NCI-H526 treated with DMSO at 0.1 percent for 48 hours (cell line): ENCODE results near the gene SNX25.
A peak's percentile ranks its signal among the peaks of the same experiment; 100 is the strongest.

ENCODE experiments used
- DNase-seq: peaks from one replicate; lab custom pipeline; 2025; lab: John Stamatoyannopoulos, UW

The SNX25 gene

GRCh38 chr4:185380320-185380719 is 170.9 kb downstream of the SNX25 start:
- no peak for DNase-seq

DNA sequence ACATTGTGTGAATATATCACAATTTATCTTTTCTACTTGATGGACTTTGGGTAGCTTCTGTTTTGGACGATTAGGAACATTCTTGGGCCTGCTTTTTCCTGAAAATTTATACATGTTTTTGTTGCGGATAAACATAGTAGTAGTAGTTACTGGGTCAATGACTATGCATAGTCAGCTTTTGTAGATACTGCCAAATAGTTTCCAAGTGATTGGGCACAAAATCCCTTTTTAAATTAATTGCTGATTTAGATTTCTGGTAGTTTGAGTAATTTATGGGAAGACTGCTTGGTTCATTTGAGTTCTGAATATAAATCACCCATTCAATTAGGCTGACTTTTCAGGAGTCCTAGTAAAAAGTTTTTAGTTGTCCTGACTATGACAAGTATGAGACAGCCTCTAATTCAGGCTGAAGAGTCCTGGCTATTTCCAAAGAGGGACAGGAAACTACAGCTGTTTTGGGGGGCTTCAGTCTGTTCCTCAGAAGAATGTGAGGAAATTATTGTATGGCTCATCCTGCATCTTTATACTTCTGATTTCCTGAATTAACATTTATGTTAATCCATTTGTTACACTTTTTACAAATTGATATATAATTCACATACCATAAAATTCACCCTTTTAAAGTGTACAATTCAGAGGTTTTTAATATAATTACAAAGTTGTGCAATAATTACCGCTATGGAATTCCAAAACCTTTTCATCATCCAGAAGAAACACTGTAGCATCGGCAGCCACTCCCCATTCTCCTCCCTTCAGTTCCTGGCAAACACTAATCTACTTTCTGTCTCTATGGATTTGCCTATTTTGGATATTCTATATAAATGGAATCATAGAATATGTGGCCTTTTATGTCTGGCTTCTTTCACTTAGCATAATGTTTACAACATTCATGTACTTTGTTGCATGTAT is 172.1 kb downstream of the SNX25 start:
- DNase-seq, result no peak

- no peak for DNase-seq
Observed at GRCh38 chr4:185382754-185383153, 173.4 kb downstream of the SNX25 start.

GRCh38 chr4:185383451-185383850 is 174.1 kb downstream of the SNX25 start:
- no peak for DNase-seq

DNA sequence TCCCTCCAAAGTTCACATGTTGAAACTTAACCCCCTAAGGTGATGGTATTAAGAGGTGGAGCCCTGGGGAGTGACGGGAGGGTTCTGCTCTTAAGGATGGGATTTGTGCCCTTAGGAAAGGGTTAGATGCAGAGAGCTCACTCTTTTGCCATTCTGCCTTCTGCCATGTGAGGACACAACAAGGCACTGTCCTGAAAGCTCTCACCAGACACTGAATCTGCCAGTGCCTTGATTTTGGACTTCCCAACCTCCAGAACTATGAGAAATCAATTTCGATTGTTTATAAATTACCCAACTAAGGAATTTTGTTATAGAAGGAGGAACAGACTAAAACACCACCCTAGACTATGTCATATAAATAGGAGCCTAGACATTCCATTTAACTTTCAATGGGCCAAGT is 174.7 kb downstream of the SNX25 start:
- DNase-seq, result no peak

GRCh38 chr4:185384930-185385331 is 175.5 kb downstream of the SNX25 start:
- DNase-seq, result no peak

GRCh38 chr4:185387957-185388356 is 178.6 kb downstream of the SNX25 start:
- DNase-seq, result no peak

DNA sequence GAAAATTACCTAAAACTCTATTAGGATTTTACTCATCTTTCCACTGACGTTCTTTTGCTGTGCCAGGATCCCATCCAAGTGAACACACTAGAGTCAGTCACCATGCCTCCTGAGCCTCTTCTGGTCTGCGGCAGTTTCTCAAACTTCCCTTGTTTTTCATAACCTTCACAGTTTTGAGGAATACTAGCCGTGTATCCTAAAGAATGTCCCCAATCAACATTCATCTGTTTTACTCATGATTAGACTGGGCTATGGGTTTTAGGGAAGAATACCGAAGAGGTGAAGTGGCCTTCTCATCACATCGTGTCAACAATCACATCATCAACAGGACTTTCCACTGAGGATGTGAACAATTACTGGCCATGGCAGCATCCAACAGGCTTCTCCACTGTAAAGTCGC is 181.5 kb downstream of the SNX25 start:
- DNase-seq, result no peak

- DNase-seq, result no peak
Observed at GRCh38 chr4:185392156-185392555, 182.8 kb downstream of the SNX25 start.

DNA sequence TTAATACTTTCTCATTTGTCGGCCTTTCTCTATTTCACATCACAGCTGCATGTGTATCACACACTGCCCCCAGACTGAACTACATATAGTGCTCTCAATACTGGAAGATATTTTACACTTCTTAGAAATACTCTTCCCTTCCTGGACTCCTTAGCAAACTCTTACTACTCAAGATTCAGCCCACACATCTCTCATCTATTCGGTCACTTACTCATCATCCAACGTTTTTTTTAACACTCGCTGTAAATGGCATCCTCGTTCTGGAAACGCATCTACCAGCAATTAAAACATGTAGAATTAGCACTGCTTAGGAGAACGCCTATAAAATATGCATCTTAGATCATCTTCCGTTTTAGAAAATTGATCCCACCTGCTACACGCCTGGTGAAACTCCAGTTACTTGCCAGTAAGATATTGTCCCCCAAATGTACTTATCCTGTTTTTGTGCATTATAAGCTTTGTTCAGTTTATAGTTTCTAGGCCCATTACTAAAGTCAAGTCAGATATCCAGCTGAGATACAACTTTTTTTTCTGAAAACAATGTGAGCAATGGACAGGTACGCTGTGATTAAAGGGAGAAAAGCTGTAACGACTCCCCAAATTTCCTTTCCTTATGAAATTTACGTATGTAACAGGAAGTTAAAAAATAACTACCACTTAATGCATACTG is 185.3 kb downstream of the SNX25 start:
- DNase-seq, result no peak

- DNase-seq, result peak; percentile 12
Observed at GRCh38 chr4:185395238-185395955, 186.0 kb downstream of the SNX25 start, which contains the start of gene LRP2BP. Gene LRP2BP, minus strand, starts transcription at chr4:185395924. Its CDS starts 17,738 bp downstream, at chr4:185378186.

- DNase-seq, result peak; percentile 84
Observed at GRCh38 chr4:185395956-185396723, 186.7 kb downstream of the SNX25 start.

GRCh38 chr4:185396724-185397385 is 187.5 kb downstream of the SNX25 start, which contains the start of gene ANKRD37:
Gene ANKRD37, plus strand, starts transcription at chr4:185396841. Its CDS starts 83 bp downstream, at chr4:185396924.
- no peak for DNase-seq

- no peak for DNase-seq
Observed at GRCh38 chr4:185398618-185399017, 189.2 kb downstream of the SNX25 start.

- no peak for DNase-seq
Observed at GRCh38 chr4:185399466-185399865, 190.1 kb downstream of the SNX25 start.

- DNase-seq, result no peak
Observed at GRCh38 chr4:185404031-185404430, 194.6 kb downstream of the SNX25 start.

DNA sequence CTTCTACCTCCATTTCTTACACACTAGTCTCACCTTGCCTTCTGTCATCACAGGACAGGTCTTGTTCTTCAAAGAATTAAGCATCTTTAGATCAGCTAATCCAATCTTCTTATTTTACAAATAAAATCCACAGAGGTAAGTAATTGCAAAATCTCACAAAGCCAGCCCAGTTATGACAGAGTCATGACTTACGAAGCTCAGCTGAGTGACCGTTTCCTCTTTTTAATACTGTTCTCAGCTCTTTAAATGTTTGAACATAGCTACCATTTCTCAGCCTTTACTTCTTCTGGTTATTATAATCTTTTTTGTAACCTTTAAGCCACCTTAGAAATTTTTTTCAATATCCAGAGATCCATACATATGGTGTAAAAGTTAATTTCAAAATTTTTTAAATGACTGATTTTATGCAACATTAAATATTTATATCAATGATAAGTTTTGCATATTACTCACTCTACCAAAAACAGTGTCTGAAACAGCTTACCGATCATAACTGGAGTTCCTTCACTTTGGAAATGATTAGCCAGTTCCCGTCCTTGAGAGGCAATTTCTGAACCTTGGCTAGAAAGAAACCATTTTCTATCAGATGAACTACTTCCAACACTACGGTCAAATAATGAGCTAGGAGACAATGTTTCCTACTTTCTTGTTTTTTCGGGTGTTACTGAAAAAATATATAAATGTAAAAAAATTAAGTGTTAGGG is 196.1 kb downstream of the SNX25 start:
- DNase-seq, result no peak

DNA sequence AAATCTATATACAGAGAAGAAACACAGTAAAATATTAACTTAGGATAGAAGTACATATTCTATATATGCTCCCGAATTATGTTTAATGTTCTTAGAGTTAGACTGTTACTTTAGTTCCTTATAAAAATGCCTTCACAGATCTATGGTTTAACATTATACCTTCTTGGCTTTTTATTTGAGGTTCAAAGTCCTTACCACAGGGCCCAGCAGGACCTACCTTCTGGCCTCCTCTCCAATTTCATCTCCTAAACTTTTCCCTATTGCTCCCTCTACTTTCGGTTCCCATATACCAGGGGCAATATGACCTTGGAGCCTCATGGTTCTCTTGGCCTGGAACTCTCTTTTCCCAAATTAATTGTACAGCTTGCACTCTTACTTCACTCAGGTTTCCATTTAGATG is 199.0 kb downstream of the SNX25 start:
- no peak for DNase-seq

- DNase-seq, result no peak
Observed at GRCh38 chr4:185411849-185412248, 202.5 kb downstream of the SNX25 start.

DNA sequence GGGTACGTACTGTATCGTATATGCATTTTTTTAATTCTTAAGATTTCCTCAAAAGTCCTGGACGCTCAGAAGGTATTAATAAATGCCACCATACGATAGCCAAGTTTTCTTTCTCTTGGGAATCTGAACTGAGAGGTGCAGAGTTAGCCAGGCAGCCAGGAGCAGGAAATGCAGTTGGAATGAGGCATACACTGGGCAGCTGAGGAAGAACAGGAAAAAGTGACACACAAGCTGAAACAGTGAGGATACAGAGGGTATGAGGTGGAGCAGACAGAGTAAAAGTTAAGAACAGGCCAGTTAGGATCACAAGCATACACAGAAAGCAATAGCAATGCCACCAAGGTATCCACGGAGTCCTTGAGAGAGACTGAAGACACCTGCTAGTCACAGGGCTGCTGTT is 203.0 kb downstream of the SNX25 start:
- no peak for DNase-seq
